Testis (tissue), 2 donors: Measurements from ENCODE around the gene PNRC2.

Experiments used
- POLR2A ChIP-seq: fragments of 450-650 bp; IDR thresholded peaks from one replicate; pipeline ENCODE4 v1.6.1; 2017; ENCODE audit warnings: antibody characterized with exemption, mild to moderate bottlenecking, moderate library complexity
- TF ChIP-seq, protein P1 (sequence below), 3 experiments: fragments of 450-650 bp in 2 of 3; fragments of 200-600 bp in 1 of 3; sonication (generic) in 1 of 3; IDR thresholded peaks; one replicate each; pipeline ENCODE4 v1.5.1; 2016 to 2019; ENCODE audit warnings: antibody characterized with exemption in 3 of 3, mild to moderate bottlenecking in 2 of 3, moderate library complexity in 1 of 3

GRCh38 chr1:23927097-23927496 is 32.5 kb upstream of the PNRC2 start:
- TF ChIP-seq, protein P1, sequence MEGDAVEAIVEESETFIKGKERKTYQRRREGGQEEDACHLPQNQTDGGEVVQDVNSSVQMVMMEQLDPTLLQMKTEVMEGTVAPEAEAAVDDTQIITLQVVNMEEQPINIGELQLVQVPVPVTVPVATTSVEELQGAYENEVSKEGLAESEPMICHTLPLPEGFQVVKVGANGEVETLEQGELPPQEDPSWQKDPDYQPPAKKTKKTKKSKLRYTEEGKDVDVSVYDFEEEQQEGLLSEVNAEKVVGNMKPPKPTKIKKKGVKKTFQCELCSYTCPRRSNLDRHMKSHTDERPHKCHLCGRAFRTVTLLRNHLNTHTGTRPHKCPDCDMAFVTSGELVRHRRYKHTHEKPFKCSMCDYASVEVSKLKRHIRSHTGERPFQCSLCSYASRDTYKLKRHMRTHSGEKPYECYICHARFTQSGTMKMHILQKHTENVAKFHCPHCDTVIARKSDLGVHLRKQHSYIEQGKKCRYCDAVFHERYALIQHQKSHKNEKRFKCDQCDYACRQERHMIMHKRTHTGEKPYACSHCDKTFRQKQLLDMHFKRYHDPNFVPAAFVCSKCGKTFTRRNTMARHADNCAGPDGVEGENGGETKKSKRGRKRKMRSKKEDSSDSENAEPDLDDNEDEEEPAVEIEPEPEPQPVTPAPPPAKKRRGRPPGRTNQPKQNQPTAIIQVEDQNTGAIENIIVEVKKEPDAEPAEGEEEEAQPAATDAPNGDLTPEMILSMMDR (IDR thresholded peaks at IDR 0.05): no peak
- no peak for TF ChIP-seq POLR2A
